ENCODE results near the gene JPH3.

JPH3 gene

GRCh38 chr16:87628246-87628923, 26.1 kb downstream of the JPH3 start:
- DNase-seq: no peak

DNA sequence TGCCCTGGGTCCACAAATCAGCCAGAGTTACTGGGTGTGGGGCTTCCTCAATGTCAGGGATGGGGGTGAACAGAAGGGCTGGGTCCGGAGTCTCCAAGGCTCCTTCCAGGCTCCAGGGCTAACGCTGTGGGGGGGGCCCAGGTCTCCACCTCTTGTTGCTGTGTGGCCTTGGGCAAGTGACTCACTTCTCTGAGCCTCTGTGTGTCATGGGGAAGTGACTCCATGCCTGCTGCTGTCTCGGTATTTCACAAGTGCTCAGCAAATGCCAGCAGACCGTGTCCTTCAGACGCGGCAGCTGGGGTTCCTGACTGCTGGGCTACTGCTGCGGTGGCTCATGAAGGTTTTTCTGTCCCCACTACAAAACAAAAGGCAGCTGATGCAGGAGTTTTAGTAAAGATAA, 26.6 kb downstream of the JPH3 start:
- no peak for DNase-seq

GRCh38 chr16:87631067-87631466, 28.8 kb downstream of the JPH3 start:
- no peak for DNase-seq

DNA sequence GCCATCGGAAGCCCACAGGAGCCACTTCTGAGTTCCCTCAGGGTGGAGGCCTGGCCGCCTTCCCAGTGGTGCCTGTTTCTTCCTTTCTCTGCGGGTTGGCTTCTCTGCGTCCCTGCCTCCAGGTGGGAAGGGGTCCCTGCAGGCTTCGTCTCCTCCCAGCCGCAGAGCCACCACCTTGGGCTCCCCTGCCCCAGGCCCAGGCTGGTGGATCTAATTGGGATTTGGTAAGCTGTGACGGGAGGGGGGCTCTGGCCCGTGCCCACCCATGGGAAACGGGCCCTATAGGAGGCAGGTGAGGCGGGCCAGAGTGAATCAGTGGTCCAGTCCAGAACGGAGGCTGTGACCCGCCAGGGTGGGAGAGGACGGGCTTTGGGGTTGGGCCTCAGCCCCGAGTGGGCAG, 32.1 kb downstream of the JPH3 start:
- DNase-seq: no peak

- peak; percentile 33 for DNase-seq
Measured at GRCh38 chr16:87635541-87636049, 33.3 kb downstream of the JPH3 start.

DNA sequence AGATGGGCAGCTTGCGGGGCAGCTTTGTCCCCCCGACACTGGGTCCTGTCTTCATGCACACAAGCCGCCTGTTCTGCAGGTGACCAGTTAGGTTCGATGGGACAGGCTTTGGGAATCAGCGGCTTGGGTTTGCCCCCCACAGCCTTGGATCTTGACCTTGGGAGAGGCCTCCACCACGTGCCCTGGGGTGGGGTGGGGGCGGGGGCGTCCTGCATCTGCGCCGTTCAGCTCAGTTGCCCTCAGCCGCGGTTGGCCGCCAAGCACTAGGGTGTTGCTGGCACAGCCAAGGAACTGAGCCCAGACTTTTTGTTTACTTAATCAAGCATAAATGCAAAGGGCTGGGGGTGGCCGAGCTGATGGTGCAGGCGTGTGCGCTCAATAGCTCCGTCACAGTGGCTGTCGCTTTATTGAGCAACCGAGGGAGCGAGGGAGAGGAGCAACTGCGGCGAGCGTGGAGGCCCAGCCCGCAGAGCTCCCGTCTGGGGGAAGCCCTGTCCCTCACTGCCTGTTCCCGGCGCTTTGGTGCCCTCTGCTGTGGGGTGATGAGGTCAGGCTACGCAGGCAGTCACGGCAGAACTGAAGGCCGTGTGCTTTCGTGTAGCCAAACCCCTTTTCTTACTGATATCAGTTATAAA, 33.9 kb downstream of the JPH3 start:
- DNase-seq: peak; percentile 76

DNA sequence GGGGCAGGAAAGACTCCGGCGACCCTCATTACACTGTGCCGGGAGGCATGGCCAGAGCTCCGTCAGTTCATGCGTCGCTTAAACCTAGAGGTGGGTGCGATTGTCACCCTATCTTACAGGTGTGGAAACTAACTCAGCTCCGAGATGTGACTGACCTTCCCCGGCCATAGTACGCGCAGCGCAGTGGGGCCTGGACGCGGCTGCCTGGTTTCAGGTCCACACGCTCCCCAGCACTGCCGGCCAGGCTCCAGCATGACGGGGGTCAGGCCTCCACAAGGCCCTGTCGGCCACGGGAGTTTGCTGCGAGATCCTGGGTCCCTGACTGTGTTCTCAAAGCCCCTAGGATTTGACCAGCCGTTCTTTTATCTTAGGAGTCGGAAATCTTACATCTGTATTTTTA, 34.4 kb downstream of the JPH3 start:
- no peak for DNase-seq

DNA sequence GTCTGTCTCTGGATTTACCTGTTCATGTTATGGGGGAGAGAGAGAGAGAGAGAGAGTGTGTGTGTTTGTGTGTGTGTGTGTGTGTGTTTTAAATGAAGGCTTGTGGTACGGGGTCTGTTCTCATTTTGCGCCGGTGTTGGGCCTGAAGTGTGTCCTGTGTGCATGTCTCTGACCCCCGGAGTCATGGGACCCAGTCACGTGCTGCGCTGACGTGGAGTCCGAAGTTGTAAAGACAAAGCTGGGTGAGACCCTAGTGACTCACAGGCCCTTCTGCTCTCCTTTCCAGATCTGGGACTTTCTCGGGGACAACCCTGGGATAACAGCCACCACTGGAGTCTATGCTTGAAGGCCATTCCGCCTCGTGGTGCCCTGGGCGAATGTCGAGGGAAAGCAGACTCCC, 35.0 kb downstream of the JPH3 start:
- no peak for DNase-seq

- no peak for DNase-seq
Measured at GRCh38 chr16:87638736-87639135, 36.4 kb downstream of the JPH3 start.

GRCh38 chr16:87641721-87642120, 39.4 kb downstream of the JPH3 start:
- no peak for DNase-seq

DNA sequence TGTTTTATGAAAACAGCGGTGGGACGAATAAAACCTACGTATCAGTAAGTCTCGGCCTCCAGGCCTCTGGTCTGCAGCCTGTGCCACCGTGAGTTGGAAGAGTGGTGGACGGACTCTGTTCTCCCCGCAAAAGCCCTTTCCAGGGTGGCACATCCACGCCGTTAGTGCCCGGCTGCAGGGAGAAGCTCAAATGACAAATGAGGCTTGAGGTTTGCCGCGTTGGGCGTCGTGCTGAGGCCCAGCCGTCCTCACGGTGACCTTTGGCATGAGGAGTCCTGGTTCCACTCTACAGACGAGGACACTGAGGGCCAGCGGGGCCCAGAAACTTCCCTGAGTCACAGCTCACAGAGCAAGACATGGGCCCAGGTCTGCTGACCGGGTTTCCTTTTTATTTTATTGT, 40.2 kb downstream of the JPH3 start:
- no peak for DNase-seq

DNA sequence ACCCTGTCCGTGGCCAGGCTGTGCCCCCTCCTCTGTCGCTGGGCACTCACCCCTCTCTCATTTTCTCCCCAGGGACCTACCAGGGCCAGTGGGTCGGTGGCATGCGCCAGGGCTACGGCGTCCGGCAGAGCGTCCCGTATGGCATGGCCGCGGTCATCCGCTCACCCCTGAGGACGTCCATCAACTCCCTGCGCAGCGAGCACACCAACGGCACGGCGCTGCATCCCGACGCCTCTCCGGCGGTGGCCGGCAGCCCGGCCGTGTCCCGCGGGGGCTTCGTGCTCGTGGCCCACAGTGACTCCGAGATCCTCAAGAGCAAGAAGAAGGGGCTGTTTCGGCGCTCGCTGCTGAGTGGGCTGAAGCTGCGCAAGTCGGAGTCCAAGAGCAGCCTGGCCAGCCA, 41.9 kb downstream of the JPH3 start:
- no peak for DNase-seq

DNA sequence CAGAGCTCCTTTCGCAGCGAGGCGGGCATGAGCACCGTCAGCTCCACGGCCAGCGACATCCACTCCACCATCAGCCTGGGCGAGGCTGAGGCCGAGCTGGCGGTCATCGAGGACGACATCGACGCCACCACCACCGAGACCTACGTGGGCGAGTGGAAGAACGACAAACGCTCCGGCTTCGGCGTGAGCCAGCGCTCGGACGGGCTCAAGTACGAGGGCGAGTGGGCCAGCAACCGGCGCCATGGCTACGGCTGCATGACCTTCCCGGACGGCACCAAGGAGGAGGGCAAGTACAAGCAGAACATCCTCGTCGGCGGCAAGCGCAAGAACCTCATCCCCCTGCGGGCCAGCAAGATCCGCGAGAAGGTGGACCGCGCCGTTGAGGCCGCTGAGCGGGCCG, 42.3 kb downstream of the JPH3 start:
- no peak for DNase-seq

DNA sequence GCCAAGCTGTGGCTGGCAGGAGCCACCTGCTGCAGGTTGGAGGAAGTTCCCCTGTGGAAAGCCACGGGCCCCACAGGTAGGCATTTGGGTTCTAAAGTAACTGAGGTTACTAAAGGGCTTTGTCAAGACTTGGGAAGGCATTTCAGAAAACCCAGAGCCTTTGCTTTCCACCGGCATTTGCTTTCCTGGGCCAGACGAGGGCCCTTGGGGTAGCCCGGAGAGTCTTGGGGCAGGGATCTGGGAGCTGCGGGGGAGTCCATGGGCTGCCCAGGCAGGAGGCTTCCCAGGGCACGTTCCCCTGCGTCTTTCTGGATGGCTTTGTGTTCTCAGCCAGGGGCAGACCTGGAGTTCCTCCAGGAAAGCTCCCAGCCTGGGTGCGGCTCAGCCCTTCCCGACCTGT, 43.5 kb downstream of the JPH3 start:
- DNase-seq: no peak

- peak; percentile 3 for DNase-seq
Measured at GRCh38 chr16:87647431-87648185, 45.3 kb downstream of the JPH3 start.

- peak; percentile 46 for DNase-seq
Measured at GRCh38 chr16:87648236-87648635, 45.9 kb downstream of the JPH3 start.

DNA sequence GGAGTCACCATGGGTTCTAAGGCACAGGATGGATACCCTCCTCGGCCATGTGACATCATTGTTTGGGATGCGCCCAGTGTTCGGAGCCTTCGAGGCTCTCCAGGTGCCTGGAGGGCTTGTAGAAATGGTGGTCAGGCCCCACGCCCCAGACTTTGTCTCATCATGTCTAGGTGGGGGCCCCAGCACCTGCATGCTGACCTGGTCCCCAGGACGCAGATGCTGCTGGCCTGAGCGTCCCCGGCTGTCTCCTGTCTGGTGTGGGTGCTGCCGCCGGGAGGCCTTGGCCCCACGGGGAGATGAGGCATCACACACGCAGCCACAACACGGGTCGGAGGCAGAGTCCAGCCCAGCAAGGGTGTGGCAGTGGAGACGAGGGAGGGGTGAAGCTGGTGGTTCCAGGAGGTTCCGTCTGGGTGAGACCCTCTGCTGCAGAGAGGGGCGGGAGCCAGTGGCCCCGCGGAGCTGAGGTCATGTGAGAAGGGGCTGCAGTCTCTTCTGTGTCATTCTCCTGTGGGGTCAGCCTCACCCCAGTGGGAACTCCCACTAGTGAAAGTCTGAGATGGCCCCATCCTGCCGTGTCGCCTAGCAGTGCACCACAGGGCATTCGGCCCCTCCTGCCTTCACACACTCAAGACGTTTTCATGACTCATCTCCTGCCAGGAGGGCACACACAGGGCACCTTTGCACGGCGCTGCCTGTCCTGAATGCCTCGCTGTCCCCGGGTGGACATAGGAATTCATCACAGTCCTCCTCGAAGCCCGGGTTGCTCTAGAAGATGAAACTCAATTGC, 46.6 kb downstream of the JPH3 start:
- DNase-seq: no peak

DNA sequence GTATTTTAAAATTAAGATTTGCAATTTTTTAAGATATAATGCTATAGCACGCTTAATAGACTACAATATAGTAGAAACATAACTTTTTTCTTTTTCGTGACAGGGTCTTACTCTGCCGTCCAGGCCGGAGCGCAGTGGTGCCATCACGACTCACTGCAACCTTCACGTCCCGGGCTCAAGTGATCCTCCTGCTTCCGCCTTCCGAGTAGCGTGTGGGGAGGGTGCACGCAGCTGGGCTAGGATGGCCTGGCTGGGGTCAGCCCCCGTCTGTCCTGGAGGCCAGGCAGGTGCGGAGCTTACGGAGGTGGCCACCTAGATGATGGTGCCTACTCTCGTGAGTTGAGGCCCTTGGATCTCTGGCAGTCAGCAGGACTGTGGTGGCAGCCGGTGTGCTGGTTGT, 50.1 kb downstream of the JPH3 start:
- DNase-seq: no peak

DNA sequence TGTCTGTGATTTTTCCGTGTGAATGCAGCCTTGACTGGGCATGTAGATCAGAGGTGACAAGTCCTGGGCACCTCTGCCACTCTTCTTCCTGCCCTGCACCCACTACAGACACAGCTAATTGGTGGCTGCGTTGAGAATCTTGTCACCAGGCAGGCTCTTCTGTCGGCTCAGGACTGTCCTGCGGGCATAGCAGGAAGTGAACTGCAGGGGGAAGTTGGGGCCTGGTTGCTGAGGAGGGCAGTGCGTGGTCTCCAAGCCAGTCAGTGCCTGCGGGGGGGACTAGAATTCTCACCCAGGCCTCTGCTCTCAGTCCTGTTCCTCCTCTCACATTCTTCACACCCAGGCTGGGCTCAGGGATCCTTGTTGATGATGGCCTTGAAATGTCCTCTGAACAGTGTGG, 50.5 kb downstream of the JPH3 start:
- no peak for DNase-seq

DNA sequence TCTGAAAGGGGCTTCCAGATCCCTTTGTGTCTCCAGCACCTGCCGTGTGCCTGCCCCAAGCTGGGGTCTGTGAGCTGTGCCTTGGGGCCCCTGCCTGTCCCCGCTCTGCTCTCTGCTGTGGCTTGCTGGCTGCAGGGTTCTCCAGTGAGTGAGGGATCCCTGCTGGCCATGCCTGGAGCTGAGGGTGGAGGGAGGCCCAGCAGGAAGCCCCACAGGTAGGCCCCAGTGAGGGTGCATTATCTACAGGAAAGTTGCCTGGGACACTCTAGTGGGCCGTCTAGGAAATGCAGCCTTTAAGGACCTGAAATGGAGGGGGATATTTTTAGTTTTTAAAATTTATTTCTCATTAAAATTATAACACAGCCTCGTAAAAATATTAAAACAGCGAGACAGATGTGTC, 50.9 kb downstream of the JPH3 start:
- peak; percentile 22 for DNase-seq

DNA sequence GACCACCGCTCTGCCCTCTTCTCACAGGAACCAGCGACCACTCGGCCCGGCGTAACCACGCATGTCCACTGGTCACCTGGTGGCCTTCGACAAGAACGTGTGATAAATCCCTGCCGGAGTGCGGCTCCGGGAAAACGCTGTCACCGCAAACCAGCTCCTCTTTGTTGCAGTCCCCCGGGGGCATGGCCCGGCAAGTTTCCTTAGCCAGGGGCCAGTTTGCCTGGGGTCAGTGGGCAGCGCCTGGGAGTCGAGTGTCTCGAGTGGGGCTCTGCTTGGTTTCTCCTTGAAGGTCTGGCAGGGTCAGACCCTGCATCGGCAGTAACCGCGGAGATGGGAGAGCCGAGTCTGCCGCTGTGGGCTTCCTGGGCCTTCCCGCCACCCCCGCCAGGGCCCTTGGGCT, 52.5 kb downstream of the JPH3 start:
- no peak for DNase-seq

DNA sequence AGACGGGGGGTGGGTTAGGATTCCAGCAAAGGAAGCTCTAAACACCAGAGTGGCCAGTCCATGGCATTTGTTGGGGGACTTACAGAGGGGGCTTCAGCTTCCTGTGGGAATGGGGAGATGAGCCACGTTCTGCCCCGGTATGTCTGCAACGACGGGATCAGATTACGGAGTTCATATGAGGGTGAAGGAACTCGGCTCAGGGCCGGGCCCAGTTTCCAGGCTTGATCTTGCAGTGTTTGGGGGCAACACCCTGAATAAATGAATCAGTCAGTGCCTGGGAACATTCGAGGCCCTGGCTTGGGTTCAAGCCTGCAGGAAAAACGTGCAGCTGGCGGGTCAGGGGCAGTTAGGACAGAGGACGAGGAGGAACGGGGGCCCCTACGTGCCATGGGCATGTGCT, 54.0 kb downstream of the JPH3 start:
- no peak for DNase-seq

- no peak for DNase-seq
Measured at GRCh38 chr16:87657621-87658192, 55.4 kb downstream of the JPH3 start.

All from GF-D8 (cell line).